RCC 7860 (cell line): ENCODE results near the gene MEFV.
A peak's percentile ranks its signal among the peaks of the same experiment; 100 is the strongest.
"Not testable (repeated sequence)": the region's sequence is repeated elsewhere in the genome, so short reads cannot be mapped to it uniquely, and the experiment has no call there.

Experiments
- DNase-seq: peaks from one replicate; pipeline ENCODE4 v3.0.0-alpha.2; 2015; ENCODE audit warnings: low spot score
- FAIRE-seq: peaks from 2 replicates; lab custom pipeline; 2012; peaks lifted over from hg19 to GRCh38; lab: Jason Lieb, UNC

MEFV gene, protein sequence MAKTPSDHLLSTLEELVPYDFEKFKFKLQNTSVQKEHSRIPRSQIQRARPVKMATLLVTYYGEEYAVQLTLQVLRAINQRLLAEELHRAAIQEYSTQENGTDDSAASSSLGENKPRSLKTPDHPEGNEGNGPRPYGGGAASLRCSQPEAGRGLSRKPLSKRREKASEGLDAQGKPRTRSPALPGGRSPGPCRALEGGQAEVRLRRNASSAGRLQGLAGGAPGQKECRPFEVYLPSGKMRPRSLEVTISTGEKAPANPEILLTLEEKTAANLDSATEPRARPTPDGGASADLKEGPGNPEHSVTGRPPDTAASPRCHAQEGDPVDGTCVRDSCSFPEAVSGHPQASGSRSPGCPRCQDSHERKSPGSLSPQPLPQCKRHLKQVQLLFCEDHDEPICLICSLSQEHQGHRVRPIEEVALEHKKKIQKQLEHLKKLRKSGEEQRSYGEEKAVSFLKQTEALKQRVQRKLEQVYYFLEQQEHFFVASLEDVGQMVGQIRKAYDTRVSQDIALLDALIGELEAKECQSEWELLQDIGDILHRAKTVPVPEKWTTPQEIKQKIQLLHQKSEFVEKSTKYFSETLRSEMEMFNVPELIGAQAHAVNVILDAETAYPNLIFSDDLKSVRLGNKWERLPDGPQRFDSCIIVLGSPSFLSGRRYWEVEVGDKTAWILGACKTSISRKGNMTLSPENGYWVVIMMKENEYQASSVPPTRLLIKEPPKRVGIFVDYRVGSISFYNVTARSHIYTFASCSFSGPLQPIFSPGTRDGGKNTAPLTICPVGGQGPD

DNA sequence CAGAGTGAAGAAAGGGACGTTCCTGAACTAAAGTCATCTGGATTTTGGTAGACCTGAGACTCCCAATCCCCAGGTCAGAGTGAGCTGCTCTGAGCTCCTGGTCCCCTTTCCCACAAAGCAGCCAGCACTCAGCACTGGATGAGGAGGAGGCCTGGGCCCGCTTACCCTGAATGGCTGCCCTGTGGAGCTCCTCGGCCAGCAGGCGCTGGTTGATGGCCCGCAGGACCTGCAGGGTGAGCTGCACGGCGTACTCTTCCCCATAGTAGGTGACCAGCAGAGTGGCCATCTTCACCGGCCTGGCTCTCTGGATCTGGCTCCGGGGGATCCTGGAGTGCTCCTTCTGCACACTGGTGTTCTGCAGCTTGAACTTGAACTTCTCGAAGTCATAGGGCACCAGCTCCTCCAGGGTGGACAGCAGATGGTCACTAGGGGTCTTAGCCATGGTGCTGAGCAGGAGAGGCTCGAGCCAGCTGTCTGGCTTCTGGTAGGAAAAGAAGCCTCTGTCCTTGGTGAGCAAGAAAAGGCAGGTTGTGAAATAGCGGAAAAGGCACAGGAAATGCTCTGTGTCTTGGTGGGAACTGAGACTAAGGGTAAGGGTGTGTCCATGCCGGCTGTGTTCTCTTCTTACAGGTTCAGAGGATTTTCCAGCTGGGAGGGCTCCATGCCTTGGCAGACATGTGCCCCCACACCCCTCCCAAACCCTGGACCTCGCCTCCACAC lies at the start of gene MEFV:
Gene MEFV (minus strand): TSS at position 488 of the 720 bp plus-strand sequence. CDS start 46 bp downstream, at position 442.
- DNase-seq (peak; percentile 53), FAIRE-seq (no peak)

DNA sequence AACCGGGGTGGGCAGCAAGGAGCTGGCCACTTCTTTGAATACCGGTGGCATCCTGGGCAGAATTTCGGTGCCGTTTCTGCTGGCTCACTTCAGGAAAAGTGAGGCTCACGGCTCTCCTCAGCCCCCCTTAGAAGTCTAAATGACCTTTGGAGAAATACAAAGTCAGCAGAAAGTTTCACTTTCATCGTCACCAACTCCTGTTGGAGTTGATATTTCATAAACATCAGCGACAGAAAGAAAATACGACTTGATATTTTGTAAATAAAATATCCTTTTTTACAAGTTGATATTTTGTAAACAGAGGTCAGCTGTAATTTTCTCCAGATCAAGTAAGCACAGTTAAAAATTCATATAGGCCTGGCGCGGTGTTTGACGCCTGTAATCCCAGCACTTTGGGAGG lies 49.6 kb upstream of the MEFV start:
- DNase-seq (no peak), FAIRE-seq (no peak)

DNA sequence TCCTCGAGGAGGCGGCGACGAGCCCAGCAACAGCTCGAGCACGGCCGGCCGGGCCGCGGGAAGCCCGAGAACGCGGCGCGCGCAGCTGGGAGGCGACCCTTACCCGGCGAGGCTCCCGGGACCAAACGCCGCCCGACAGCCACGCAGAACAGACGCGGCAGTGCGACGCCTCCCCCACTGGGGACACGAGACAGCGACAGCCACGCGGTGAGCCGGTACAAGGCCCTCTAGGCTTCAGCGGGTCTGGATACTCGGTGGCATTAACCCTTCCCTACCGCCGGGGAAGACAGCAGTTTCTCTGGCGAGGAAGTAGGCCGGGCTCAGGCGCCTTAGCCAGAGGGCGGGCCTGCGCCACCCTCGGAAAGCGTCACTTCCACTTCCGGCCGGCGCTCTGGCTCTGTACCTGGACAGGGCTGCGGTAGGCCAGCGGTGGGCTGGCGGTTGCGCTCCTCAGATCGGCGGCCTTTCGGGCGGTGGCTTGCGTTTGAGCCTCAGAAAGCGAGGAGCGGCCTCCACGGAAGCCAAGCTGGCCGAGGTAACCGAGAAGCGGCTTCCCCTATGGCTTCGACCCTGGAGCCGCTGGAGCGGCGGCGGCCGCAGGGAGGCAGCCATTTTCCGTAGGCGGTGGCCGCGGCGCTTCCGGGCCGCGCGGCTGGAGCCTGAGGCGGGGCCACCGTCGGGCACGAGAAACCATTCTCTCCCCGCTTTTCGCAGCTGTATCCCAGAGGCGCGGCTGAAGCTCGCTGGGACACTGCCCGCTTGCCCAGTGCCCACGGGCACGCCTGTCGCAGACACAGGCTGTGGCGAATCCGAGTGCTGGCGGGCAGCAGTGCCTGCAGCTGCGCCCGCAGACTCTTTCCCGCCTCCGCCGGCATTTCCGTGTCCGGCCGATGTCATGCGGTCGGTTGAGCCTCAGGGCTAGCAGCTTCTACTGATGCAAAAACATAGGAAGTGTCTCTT lies 49.0 kb upstream of the MEFV start, which contains the start of the genes TIGD7 and ZNF75A:
Gene TIGD7 (minus strand): TSS at position 322 of the 960 bp plus-strand sequence. CDS start 4,816 bp downstream, outside the sequence.
Gene ZNF75A (plus strand): TSS at position 389 of the 960 bp plus-strand sequence. CDS start 2,932 bp downstream, outside the sequence.
- DNase-seq (peak; percentile 62), FAIRE-seq (no peak)

DNA sequence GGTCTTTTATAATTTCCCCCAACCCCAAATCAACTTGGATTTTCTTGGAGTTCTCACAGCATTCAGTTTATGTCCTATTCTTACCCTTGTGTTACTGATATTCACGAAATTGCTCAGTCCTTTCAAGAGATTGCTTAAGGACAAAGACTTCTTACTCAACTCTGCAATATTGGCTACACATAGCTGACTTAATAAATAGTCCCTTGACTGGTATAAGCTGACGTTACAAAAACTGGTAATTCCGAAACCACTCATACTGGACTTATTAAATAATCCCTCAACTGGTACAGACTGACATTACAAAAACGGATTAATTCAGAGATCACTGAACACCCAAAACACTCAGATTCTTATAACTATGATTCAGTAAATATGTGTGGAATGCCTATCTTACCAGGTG lies 47.9 kb upstream of the MEFV start:
- no peak for DNase-seq
- FAIRE-seq: no peak

DNA sequence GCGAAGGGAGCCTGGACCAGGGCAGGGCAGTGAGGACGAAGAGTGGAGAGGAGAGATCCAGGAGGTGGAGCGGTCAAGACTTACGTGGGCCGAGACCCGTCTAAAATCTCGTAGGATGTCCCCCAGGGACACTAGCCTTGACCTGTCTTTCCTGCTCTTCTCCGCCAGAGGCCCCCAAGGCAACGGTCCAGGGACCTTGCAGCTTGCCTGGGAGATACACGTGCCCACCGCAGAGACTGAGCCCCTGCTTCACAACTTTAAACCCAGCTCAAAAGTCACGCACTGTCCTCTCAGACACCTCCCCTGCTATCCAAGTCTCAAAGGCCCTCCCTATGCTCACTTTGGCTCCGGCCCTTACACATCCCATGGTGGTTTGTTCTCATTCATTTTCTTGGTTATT lies 39.4 kb upstream of the MEFV start:
- DNase-seq: no peak
- FAIRE-seq: no peak

DNA sequence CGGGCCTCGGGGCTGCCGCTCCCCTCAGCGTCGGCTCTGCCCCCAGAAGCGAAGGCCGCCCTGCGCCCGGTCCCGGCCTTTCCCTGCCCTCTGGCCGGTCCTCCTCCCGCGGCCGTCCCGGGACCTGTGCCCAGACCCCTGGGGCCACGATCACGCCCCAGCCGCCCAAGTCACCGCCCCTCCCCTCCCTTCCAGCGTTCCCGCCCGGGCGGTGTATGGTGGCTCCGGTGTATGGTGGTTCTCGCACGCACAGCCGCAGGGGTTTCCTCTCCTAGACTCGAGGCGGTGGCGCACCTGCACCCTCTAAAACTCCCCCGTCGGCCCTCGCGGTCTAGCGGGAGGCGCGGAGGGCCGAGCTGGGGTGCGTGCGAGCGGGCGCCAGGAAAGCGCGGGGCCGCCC lies 38.8 kb upstream of the MEFV start:
- FAIRE-seq: no peak
- no peak for DNase-seq

DNA sequence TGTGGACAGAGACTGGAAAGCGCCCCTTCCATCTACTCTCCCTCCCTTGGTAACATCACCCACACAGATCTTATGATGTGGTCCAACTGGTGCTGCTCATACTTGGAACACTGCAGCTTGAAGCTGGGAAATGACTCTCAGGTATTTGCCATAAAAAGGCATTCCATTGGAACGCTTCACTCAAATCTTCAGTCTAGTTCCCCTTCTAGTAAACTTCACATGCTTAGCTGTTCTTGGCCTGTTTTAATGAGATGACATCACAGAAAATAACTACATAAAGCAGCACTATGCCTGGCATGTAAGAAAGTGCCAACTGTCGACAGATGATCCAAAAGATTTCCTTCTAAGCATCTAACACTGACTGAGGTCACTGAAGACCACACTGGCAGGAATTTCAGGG lies 36.2 kb upstream of the MEFV start:
- DNase-seq (no peak), FAIRE-seq (no peak)

DNA sequence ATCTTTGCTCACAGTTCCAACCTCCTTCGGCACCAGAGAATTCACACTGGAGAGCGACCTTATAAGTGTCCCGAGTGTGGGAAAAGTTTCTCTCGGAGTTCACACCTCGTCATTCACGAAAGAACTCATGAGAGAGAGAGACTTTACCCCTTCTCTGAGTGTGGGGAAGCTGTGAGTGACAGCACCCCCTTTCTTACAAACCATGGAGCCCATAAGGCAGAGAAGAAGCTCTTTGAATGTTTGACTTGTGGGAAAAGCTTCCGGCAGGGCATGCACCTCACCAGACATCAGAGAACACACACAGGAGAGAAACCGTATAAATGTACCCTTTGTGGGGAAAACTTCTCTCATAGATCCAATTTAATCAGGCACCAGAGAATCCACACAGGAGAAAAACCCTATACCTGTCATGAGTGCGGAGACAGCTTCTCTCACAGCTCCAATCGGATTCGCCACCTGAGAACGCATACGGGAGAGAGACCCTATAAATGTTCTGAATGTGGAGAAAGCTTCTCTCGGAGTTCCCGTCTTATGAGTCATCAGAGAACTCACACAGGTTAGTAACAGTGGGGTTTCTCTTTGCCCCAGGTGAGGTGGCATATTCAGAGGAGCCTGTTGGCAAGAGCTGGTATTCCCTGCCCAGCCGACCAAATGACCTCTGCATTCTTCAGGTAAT lies 33.7 kb upstream of the MEFV start:
- DNase-seq (no peak), FAIRE-seq (no peak)

DNA sequence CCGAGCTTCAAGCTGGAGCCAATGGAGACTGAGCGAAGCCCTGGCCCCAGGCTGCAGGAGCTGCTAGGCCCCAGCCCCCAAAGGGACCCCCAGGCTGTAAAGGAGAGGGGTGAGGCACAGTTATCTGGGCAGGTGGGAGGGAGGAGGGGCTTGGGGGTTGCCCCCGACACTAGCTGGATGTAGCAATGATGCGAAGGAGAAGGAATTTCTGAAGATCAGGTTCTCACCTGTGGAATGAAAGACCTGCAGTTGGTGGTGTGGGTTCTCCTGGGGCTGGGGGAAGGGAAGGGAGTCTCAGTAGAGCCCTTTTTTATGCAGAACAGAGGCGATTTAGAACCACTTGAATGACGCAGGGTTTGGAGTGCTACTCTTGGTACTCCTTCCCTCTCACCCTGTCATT lies 28.7 kb upstream of the MEFV start:
- no peak for FAIRE-seq
- no peak for DNase-seq

DNA sequence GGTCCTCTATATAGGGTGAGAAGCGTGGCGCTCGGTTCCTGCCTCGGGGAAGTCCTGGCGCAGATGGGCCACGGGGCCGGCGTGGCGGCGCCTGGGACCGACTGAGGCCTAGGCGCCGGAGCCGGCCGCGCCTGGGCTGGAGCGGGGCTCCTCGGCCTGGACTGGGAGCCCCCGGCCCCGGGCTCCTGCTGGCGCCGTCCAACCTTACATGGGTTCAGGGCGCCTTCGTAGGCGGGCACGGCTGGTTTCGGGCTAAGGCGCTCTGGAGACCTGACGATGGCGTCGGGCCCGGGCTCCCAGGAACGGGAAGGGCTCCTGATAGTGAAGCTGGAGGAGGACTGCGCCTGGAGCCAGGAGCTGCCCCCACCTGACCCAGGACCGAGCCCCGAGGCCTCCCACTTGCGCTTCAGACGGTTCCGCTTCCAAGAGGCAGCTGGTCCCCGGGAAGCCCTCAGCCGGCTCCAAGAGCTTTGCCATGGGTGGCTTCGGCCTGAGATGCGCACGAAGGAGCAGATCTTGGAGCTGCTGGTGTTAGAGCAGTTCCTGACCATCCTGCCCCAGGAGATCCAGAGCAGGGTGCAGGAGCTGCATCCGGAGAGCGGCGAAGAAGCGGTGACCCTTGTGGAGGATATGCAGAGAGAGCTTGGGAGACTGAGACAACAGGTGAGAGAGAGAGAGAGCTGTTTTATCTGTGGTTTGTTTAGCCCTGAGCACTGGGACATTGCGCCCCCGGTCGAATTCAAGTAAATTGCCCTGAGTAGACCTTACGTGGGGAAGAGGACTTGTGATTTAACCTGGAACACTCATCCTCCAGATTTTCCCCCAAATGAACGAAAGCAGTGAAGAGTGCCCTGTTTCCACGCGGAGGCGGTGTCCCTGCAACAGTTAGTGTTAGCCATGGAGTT lies 27.4 kb upstream of the MEFV start:
- FAIRE-seq (no peak), DNase-seq (no peak)

DNA sequence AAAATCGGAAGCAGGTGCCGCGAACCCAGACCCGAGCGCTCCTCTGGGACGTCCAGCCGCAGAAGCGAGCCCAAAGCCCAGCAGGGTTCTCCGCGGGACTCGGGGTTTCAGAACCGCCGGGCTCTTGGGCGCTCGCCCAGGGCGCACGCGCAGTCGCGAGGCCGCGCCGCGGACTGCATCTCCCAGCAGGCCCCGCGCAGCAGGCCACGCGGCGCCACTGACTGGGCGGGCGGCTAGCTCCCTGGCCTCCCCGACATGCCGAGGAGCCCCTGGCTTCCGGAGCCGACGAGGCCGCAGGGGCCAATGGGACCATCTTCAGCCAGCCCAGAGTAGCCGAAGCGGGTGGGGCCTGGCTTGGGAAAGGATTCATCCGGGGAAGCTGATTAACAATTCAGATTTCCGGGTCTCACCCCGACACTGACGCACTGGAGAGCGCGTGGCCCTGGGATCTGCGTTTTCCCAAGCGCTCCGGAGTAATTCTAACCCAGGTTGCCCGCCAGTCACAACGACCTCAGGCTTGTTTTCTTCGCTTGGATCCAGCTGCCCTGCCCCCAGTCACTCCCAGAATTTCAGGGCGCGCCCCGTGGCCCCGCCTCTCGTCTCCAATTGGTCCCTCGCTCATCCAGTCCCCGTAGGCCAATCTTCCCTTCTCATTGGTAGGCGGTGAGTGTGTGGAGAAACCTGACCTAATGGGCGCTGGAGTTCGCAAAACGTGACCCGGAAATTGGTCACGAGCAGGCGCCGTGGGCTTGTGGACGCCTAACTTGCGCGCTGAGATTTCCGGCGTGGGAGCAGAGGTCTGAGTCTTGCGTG lies 26.5 kb upstream of the MEFV start, which contains the start of gene ZNF263:
Gene ZNF263 (plus strand): TSS at position 762 of the 813 bp plus-strand sequence. CDS start 328 bp downstream, outside the sequence.
- DNase-seq (peak; percentile 93), FAIRE-seq (peak; percentile 85)

DNA sequence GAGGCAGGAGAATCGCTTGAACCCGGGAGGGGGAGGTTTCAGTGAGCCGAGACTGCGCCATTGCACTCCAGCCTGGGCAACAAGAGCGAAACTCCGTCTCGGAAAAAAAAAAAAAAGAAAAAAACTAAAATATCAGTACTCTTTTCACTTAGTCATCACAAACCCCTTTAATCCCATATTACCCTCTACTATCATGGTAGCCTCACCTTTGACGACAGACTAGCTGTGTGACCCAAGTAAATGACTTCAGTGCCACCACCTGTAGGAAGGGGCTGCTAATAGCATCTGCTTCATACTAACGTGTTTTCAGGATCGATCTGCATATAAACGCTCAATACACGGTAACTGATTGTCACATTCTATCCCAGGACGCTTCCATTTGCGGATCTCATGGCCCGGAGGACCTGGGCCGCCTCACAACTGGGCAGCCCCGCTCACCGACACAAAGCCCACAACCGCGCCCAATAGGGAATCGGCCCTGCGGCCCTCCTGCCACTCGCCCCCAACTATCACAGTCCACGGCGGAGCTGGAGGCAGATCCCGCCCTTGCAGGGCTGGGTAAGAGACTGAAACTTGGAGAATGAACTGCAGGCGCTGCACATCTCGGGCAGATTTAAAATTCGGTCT lies 25.8 kb upstream of the MEFV start:
- DNase-seq: no peak

DNA sequence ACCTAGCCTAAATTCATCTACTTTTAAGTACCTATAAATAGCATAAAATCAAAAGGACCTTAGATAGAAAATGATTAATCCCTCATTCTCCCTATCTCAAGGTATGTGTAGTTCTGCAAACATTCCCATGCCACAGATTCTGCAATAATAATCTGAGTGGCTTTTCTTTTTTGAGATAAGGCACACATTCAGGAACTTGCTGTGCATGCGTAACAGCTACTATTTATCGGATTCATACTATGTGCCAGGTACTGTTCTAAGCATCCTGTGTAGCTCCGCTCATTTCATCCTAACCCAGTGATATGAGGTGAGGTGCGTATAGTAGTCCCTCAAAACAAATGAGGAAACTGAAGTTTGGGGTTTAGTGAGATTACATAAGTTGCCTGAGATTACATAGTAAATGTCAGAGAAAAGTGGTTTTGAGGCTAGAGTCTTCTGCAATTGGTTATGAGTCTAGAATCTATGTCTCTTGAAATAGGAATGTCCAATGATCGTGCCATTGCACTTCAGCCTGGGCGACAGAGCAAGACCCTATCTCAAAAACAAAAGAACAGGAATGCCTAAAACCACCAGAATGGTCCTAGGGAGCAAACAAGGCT lies 24.9 kb upstream of the MEFV start:
- DNase-seq: no peak
- FAIRE-seq: no peak

More for the DNA sequence above, 25.8 kb upstream of the MEFV start:
- FAIRE-seq: no peak

DNA sequence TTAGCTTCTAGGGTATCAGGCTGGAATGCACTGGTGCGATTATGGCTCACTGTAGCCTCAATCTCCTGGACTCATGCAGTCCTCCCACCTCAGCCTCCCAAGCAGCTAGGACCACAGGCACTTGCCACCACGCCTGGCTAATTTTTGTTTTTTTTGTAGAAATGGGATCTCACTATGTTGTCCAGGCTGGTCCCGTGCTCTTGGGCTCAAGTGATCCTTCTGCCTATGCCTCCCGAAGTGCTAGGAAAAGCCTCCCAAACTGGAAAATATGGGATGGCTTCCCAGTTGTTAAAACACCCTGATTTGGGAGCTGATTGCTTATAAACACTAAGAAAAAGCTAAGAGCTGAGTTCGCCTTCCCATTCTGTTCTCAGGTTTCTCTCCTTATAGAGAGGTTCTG lies 20.2 kb upstream of the MEFV start:
- DNase-seq (no peak), FAIRE-seq (no peak)

DNA sequence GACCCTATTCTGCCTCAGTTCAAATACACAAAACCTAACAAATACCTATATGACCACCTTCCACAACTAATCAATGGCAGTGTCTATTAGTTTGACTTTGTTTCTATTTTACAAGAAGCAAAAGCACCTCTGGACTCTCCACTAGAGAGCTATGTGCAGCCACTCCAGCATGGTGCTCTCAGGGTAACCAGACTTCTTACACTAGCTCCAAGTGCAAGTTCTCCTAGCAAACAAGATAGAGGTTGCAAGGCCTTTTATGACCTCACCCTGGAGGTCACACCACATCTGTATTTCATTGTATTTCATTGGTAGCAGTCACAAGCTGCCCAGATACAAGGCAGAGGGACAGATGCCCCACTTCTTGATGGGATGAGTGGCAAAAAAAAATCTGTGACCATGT lies 18.5 kb upstream of the MEFV start:
- FAIRE-seq: no peak
- DNase-seq: no peak

DNA sequence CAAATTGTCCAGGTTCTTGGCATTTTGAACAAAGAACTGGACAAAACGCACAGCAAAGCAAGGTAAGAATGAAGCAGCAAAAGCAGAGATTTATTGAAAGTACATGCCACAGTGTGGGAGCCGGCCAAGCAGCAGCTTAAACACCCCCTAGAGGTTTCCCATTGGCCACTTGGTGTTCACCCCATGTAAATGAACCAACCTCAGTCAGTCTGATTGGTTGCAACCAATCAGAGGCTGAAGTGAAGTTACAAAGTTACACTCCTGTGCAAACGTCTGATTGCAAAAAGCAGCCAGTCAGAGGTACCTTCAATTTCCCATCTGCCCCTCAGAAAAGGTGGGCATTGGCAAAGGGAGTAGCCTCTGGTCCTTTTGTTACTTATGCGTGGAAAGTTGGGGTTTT lies 18.1 kb upstream of the MEFV start:
- no peak for DNase-seq

DNA sequence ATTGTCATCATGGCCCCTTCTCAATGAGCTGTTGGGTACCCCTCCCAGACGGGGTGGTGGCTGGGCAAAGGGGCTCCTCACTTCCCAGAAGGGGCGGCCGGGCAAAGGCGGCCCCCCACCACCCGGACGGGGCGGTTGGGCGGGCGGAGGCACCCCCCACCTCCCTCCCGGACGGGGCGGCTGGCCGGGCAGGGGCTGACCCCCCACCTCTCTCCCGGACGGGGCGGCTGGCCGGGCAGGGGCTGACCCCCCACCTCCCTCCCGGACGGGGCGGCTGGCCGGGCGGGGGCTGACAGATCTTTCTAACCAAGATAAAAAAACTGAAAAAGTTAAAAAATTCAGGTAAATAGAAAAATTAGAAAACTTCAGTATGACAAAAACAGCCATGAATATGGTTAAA lies 14.8 kb upstream of the MEFV start:
- not testable (repeated sequence) for FAIRE-seq

More for the DNA sequence above, 18.1 kb upstream of the MEFV start:
- no peak for FAIRE-seq

More for the DNA sequence above, 14.8 kb upstream of the MEFV start:
- not testable (repeated sequence) for DNase-seq
